Nephron (organoid): ENCODE data around the gene SH3BP5.
A peak's percentile ranks its signal among the peaks of the same experiment; 100 is the strongest.
"Not testable (repeated sequence)": the region's sequence is repeated elsewhere in the genome, so short reads cannot be mapped to it uniquely, and the experiment has no call there.

ENCODE experiments used
- H3K27ac Mint-ChIP-seq, 3 experiments: 2 replicates each; pipeline ENCODE4 v1.8.0; 2020; ENCODE audit warnings: mixed read lengths in 3 of 3, mild to moderate bottlenecking in 2 of 3, moderate library complexity in 1 of 3
- H3K27me3 Mint-ChIP-seq: 2 replicates; pipeline ENCODE4 v1.8.0; 2021; ENCODE audit warnings: low read depth, mild to moderate bottlenecking, moderate library complexity, mixed read lengths
- H3K36me3 Mint-ChIP-seq: 2 replicates; pipeline ENCODE4 v1.8.0; 2020; ENCODE audit warnings: low read depth, mixed read lengths
- H3K4me1 Mint-ChIP-seq: 2 replicates; pipeline ENCODE4 v1.8.0; 2020; ENCODE audit warnings: mixed read lengths
- H3K4me3 Mint-ChIP-seq, 3 experiments: 2 replicates each; pipeline ENCODE4 v1.8.0; 2020; ENCODE audit warnings: mild to moderate bottlenecking in 3 of 3, mixed read lengths in 3 of 3, moderate library complexity in 2 of 3
- H3K9me3 Mint-ChIP-seq: 2 replicates; pipeline ENCODE4 v1.8.0; 2020; ENCODE audit warnings: mixed read lengths
- TF ChIP-seq, protein P1 (sequence below), 3 experiments: fragments of 200-600 bp; sonication (generic); IDR thresholded peaks; one replicate each; pipeline ENCODE4 v1.5.0; 2021; ENCODE audit warnings: antibody characterized with exemption in 3 of 3; ENCODE audit not compliant: unreplicated experiment in 3 of 3

Gene SH3BP5

DNA sequence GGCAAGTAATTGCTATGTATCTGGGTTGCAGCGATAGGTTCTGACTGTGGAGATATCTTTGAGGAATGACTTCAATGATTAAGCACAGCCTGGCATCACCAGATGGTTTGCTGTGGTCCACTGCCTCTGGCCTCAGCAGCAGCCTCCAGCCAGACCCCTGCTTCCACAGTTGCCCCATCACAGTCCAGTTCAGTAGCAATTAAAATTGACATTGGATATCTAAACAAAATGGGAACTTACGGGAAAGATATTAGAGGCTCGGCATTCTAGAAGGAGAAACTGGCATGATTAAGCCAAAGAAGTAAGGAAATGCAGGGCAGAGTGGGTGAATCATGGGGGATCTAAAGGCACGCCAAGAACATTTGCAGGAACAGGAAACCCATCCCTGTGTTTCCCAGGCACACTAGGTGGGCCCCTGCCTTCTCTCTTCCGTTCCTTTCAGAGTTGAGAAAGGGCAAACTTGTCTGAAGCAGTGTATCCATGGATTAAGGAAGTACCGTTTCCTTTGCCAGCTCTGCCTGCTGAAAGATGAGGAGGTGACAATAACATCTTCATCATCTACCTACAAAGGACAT lies 36.3 kb upstream of the SH3BP5 start:
- H3K27ac Mint-ChIP-seq, result no peak overlapping the region
- H3K4me1 Mint-ChIP-seq, result peaks cover 16% of the 10 kb centered on the region
- H3K4me3 Mint-ChIP-seq, result no peak overlapping the region
- TF ChIP-seq, protein P1, sequence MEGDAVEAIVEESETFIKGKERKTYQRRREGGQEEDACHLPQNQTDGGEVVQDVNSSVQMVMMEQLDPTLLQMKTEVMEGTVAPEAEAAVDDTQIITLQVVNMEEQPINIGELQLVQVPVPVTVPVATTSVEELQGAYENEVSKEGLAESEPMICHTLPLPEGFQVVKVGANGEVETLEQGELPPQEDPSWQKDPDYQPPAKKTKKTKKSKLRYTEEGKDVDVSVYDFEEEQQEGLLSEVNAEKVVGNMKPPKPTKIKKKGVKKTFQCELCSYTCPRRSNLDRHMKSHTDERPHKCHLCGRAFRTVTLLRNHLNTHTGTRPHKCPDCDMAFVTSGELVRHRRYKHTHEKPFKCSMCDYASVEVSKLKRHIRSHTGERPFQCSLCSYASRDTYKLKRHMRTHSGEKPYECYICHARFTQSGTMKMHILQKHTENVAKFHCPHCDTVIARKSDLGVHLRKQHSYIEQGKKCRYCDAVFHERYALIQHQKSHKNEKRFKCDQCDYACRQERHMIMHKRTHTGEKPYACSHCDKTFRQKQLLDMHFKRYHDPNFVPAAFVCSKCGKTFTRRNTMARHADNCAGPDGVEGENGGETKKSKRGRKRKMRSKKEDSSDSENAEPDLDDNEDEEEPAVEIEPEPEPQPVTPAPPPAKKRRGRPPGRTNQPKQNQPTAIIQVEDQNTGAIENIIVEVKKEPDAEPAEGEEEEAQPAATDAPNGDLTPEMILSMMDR (IDR thresholded peaks at IDR 0.05; ENCODE audit: unreplicated experiment in 3 of 3), result no peak
- no peaks in the 10 kb centered on the region for H3K36me3 Mint-ChIP-seq
- H3K9me3 Mint-ChIP-seq, result peaks cover 9% of the 10 kb centered on the region
- H3K27me3 Mint-ChIP-seq, result peaks cover 12% of the 10 kb centered on the region

DNA sequence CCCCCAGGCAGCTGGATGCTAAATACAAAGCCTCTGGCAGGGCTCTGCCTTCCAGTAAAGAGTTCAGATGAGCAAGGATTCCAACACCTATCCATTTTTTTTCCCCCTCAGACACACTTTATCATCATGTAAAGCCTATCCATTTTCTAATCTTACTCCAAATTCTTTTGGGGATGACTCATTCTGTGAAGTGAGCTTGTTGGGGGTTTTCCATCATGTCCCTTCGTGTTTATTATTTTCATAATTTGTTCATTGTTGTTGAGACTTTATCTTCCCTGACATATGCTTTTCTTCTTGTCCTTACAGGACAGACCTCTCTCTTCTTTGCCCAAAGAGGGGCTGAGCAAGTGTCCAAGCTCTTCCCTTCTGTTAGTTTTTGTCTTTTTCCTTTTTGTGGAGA lies 34.7 kb upstream of the SH3BP5 start:
- peaks cover 8% of the 10 kb centered on the region for H3K27me3 Mint-ChIP-seq
- no peaks in the 10 kb centered on the region for H3K36me3 Mint-ChIP-seq
- peaks cover 9% of the 10 kb centered on the region for H3K9me3 Mint-ChIP-seq
- H3K27ac Mint-ChIP-seq, result no peak overlapping the region
- H3K4me3 Mint-ChIP-seq, result no peak overlapping the region
- H3K4me1 Mint-ChIP-seq, result peaks cover 25% of the 10 kb centered on the region
- TF ChIP-seq, protein P1 (IDR thresholded peaks at IDR 0.05; ENCODE audit: unreplicated experiment in 3 of 3), result no peak

DNA sequence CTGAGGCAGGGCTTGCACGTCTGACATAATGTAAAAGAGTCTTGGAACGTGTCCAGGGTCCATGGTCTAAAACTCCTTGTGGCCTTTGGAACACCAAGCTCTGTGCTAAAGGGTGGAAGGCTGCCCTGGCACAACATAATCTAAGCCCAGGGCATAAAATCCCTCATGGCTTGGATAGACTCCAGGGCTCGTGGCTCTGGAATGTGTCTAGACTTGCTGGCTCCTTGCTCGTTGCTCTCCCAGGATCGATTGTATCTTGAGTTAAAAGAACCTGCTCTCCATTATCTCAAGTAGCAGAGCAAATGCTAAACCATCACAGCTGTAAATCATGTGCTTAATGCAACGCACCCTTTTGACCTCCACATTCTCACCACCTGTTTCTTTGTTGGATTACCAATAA lies 31.7 kb upstream of the SH3BP5 start:
- H3K27me3 Mint-ChIP-seq, H3K9me3 Mint-ChIP-seq, H3K4me3 Mint-ChIP-seq, H3K36me3 Mint-ChIP-seq: not testable (repeated sequence)
- Mint-ChIP-seq H3K27ac (peak overlapping the region; percentile 27 to 74 (median 35)), H3K4me1 (peaks cover 43% of the 10 kb centered on the region)

DNA sequence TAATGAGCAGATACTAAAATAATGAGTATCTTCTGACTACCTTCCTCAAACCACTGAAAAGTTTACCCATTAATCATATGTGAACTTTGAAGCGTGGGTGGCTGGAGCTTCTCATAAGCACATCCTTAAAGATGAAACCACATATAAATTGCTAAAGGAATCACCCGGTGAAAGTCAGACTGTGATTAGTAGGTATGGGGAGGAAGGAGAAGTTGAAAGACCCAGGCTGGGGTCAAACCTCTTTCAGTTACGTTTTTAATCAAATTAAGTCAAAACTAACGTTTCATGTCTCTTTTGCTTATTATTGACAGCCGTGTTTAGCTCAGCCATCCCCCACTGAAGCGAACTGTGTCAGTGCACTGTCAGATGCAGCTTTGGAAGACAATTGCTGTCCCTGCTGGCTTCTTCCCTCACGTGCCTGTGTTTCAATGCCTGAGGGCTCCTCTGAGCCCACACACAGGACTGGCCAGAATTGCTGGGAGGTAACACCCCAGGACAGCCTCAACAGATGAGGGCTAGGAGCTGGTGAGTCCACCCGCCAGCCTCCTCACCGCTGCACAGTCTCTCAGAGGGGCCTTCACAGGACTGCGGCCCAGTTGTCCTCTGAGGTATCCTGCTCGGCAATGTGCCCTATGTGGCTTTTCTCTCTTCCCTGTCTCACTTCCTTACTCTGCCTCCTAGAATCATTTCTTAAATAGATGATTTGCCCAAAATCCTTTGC lies 29.3 kb upstream of the SH3BP5 start:
- Mint-ChIP-seq H3K9me3 (peaks cover 5% of the 10 kb centered on the region), H3K4me3 (no peak overlapping the region), H3K27me3 (peaks cover 4% of the 10 kb centered on the region), H3K27ac (peak overlapping the region; percentile 30 to 87 (median 75)), H3K4me1 (peaks cover 38% of the 10 kb centered on the region), H3K36me3 (no peaks in the 10 kb centered on the region)
- TF ChIP-seq, protein P1 (IDR thresholded peaks at IDR 0.05; ENCODE audit: unreplicated experiment in 3 of 3), result no peak

DNA sequence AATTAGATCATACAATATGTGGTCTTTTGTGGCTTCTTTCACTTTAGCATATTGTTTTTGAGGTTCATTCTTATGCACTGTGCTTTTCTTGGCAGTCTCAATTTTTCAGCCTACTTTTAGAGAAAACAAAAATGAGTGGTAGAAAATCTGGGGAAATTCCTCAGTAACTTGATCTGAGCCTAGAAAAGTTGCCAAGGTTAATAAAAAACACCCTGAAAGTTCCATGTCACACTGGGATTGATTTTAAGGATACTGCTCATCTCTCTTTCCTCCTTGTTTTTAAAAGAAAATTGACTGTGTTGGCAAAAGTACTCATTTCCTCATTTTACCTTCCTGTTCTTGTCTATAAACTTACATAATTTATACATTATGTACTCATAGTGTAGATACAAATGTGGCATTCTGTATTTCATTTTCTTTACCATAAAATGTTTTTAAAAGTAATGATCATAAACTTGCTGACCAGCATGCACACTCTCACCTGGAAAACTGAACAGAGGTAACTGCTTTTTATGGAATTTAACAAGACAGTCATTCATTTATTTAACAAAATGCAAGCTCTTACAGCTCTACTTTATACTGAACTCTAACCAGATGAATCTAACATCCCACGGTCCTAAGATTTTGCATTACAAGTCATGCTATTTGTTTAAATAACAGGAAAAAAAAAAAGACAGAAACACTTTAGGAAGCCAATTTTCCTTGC lies 28.6 kb upstream of the SH3BP5 start:
- Mint-ChIP-seq H3K27ac (peak overlapping the region; percentile 72 to 87 (median 75)), H3K36me3 (no peaks in the 10 kb centered on the region), H3K4me3 (no peak overlapping the region), H3K4me1 (peaks cover 45% of the 10 kb centered on the region), H3K9me3 (peaks cover 5% of the 10 kb centered on the region), H3K27me3 (peaks cover 3% of the 10 kb centered on the region)
- TF ChIP-seq, protein P1 (IDR thresholded peaks at IDR 0.05; ENCODE audit: unreplicated experiment in 3 of 3), result no peak

DNA sequence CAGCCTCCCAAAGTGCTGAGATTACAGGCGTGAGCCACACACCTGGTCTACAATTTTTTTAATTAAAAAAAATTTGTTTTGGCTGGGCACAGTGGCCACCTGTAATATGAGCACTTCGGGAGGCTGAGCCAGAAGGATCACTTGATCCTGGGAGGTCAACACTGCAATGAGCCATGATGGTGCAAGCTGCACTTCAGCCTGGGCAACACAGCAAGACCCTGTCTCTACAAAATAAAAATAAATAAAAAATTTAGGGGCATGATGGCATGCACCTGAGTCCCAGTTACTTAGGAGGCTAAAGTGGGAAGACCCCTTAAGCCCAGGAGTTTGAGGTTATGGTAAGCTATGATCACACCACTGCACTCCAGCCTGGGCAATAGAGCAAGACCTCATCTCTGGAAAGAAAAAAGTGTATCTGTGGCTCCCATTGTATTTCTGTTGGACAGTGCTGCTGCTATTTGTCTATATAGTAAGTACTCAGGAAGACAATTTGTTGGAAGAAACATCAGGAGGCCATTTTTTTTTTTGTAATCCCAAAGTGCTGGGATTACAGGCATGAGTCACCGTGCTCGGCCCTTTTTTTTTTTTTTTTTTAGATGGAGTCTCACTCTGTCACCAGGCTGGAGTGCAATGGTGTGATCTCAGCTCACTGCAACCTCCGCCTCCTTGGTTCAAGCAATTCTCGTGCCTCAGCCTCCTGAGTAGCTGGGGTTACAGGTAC lies 27.5 kb upstream of the SH3BP5 start:
- Mint-ChIP-seq H3K36me3 (no peaks in the 10 kb centered on the region), H3K27me3 (no peaks in the 10 kb centered on the region), H3K4me3 (no peak overlapping the region), H3K27ac (peak overlapping the region in 1 of 3 experiments; percentile 87), H3K4me1 (peaks cover 45% of the 10 kb centered on the region), H3K9me3 (peaks cover 2% of the 10 kb centered on the region)
- TF ChIP-seq, protein P1 (IDR thresholded peaks at IDR 0.05; ENCODE audit: unreplicated experiment in 3 of 3), result no peak

DNA sequence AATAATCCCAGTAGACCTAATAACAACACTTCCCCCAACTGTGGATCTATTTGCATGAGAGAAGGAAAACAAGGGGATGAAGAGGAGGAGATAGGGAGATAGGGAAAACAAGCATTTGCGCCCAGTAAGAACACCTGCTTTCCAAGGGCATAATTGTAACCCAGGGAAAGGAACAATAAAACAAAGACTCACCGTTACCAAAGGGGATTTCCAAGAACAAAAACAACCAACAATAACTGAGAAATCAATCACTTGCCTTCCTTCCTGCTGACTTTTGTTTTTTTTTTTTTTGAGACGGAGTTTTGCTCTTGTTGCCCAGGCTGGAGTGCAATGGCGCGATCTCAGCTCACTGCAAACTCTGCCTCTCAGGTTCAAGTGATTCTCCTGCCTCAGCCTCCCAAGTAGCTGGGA lies 24.3 kb upstream of the SH3BP5 start:
- peak overlapping the region; percentile 46 to 85 (median 53) for H3K27ac Mint-ChIP-seq
- H3K9me3 Mint-ChIP-seq, H3K27me3 Mint-ChIP-seq, H3K36me3 Mint-ChIP-seq, H3K4me3 Mint-ChIP-seq: not testable (repeated sequence)
- H3K4me1 Mint-ChIP-seq, result peaks cover 22% of the 10 kb centered on the region
